Hematopoietic multipotent progenitor cell (in vitro differentiated cells): ENCODE results near the gene NMRK2. TPM values are rescaled to one million over a fixed set of nuclear protein-coding genes. Genes with fewer than 3 reads are reported as not detected.

ENCODE experiments used
- DNase-seq, 3 donors: peaks; one replicate each; pipeline ENCODE4 v3.0.0-alpha.2; 2011 to 2015; ENCODE audit warnings: low read depth in 2 of 3, low spot score in 2 of 3
- small RNA-seq: library from RNA; depleted of rRNA; stranded (forward); fragments of <200 nt; gene quantifications from one replicate; pipeline ENCODE3, GENCODE V24; 2012
- total RNA-seq: library from RNA; depleted of rRNA; stranded (reverse); fragments of >200 nt; gene quantifications from one replicate; pipeline ENCODE4 v1.2.3, GENCODE V29; 2012

The NMRK2 gene
- total RNA-seq, 1 donor, result not detected

GRCh38 chr19:3980353-3981251 is 47.7 kb downstream of the NMRK2 start:
- no peak for DNase-seq

GRCh38 chr19:3981373-3981735 is 48.5 kb downstream of the NMRK2 start:
- no peak for DNase-seq

- DNase-seq, result no peak
Measured at GRCh38 chr19:3981736-3982681, 49.1 kb downstream of the NMRK2 start.

- no peak for DNase-seq
Measured at GRCh38 chr19:3982701-3983541, 50.1 kb downstream of the NMRK2 start.

- no peak for DNase-seq
Measured at GRCh38 chr19:3983542-3983914, 50.7 kb downstream of the NMRK2 start.

- no peak for DNase-seq
Measured at GRCh38 chr19:3983936-3984583, 51.2 kb downstream of the NMRK2 start.

GRCh38 chr19:3984584-3984907 is 51.7 kb downstream of the NMRK2 start:
- DNase-seq, result no peak

- peak; percentile 88 to 98 (median 93) for DNase-seq
Measured at GRCh38 chr19:3984908-3985642, 52.2 kb downstream of the NMRK2 start, which contains the start of gene EEF2. EEF2 (minus strand) TSS chr19:3985463; CDS start chr19:3985380, 83 bp downstream.

GRCh38 chr19:3985643-3986259 is 52.9 kb downstream of the NMRK2 start:
- no peak for DNase-seq

GRCh38 chr19:3986260-3987041 is 53.6 kb downstream of the NMRK2 start:
- DNase-seq, result peak in 2 of 3 donors; percentile 78 to 88

GRCh38 chr19:3987619-3988371 is 54.9 kb downstream of the NMRK2 start:
- peak; percentile 87 to 92 (median 88) for DNase-seq

- DNase-seq, result no peak
Measured at GRCh38 chr19:3990815-3991117, 57.9 kb downstream of the NMRK2 start.

Small RNAs within 50 kb of the gene (small RNA-seq; reads per million reads assigned to genes)
- not detected for gene RN7SL202P
- gene SNORD37, result 10.3 reads per million, percentile 92 among the genes with 10 or more reads in this experiment

Other genes with a start within 250 kb of the NMRK2 start
- 23.4 TPM for gene PIP5K1C, start 232.6 kb upstream of the NMRK2 start, total RNA-seq
- gene TJP3, start 224.7 kb upstream of the NMRK2 start, total RNA-seq, result 1.1 TPM
- 36.4 TPM for gene APBA3, start 171.4 kb upstream of the NMRK2 start, total RNA-seq
- 42.0 TPM for gene MRPL54, start 170.4 kb upstream of the NMRK2 start, total RNA-seq
- under 0.01 TPM for gene RAX2, start 160.8 kb upstream of the NMRK2 start, total RNA-seq
- gene MATK, start 146.7 kb upstream of the NMRK2 start, total RNA-seq, result 160 TPM
- under 0.01 TPM for gene ZFR2, start 64.0 kb upstream of the NMRK2 start, total RNA-seq
- under 0.01 TPM for gene ATCAY, start 52.4 kb upstream of the NMRK2 start, total RNA-seq
- gene DAPK3, start 38.0 kb downstream of the NMRK2 start, total RNA-seq, result 61.7 TPM
- gene EEF2, start 52.4 kb downstream of the NMRK2 start, total RNA-seq, result 7,662 TPM
- 21.8 TPM for gene PIAS4, start 74.7 kb downstream of the NMRK2 start, total RNA-seq
- 31.2 TPM for gene ZBTB7A, start 133.8 kb downstream of the NMRK2 start, total RNA-seq
- gene MAP2K2, start 191.1 kb downstream of the NMRK2 start, total RNA-seq, result 136 TPM
- gene CREB3L3, start 220.6 kb downstream of the NMRK2 start, total RNA-seq, result under 0.01 TPM
- gene SIRT6, start 249.5 kb downstream of the NMRK2 start, total RNA-seq, result 15.3 TPM
- 0.27 TPM for gene ANKRD24, start 249.6 kb downstream of the NMRK2 start, total RNA-seq